Measurements from ENCODE around the gene FKBP4. TPM values are rescaled to one million over a fixed set of nuclear protein-coding genes. Genes with fewer than 3 reads are reported as not detected.

Gene FKBP4
- total RNA-seq, 2 donors from 2014 or later, result 63.1 to 274 TPM

DNA sequence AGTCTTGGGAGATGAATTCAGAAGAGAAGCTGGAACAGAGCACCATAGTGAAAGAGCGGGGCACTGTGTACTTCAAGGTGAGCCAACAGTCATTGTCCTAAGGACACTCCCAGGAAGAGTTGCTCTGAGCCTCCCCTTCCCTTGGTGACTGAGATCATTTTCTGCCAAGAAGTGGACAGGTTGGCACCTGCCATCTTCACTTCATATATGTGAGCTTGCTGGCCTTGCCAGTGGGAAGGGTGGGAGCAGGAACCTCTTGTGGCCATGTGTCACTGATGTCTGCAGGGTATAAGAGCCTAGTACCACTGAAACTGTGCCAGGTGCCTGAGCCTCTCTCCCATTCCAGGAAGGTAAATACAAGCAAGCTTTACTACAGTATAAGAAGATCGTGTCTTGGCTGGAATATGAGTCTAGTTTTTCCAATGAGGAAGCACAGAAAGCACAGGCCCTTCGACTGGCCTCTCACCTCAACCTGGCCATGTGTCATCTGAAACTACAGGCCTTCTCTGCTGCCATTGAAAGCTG is 5.3 kb downstream of the FKBP4 start:
- H3K4me1 ChIP-seq, result peaks cover 8% of the 10 kb centered on the region
- peaks cover 36% of the 10 kb centered on the region for H3K36me3 ChIP-seq
- no peaks in the 10 kb centered on the region for H3K9me3 ChIP-seq
- H3K27me3 ChIP-seq, result no peaks in the 10 kb centered on the region
- TF ChIP-seq, protein P1, sequence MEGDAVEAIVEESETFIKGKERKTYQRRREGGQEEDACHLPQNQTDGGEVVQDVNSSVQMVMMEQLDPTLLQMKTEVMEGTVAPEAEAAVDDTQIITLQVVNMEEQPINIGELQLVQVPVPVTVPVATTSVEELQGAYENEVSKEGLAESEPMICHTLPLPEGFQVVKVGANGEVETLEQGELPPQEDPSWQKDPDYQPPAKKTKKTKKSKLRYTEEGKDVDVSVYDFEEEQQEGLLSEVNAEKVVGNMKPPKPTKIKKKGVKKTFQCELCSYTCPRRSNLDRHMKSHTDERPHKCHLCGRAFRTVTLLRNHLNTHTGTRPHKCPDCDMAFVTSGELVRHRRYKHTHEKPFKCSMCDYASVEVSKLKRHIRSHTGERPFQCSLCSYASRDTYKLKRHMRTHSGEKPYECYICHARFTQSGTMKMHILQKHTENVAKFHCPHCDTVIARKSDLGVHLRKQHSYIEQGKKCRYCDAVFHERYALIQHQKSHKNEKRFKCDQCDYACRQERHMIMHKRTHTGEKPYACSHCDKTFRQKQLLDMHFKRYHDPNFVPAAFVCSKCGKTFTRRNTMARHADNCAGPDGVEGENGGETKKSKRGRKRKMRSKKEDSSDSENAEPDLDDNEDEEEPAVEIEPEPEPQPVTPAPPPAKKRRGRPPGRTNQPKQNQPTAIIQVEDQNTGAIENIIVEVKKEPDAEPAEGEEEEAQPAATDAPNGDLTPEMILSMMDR (IDR thresholded peaks at IDR 0.05), result no peak
- H3K27ac ChIP-seq, result no peak overlapping the region
- no peak for DNase-seq
- H3K4me3 ChIP-seq, result no peak overlapping the region
- intact Hi-C loops (cut with DNase I), result no loop called here
- H3K9ac ChIP-seq (ENCODE audit: low read depth in 2 of 2, low read length in 2 of 2), result no peak overlapping the region

DNA sequence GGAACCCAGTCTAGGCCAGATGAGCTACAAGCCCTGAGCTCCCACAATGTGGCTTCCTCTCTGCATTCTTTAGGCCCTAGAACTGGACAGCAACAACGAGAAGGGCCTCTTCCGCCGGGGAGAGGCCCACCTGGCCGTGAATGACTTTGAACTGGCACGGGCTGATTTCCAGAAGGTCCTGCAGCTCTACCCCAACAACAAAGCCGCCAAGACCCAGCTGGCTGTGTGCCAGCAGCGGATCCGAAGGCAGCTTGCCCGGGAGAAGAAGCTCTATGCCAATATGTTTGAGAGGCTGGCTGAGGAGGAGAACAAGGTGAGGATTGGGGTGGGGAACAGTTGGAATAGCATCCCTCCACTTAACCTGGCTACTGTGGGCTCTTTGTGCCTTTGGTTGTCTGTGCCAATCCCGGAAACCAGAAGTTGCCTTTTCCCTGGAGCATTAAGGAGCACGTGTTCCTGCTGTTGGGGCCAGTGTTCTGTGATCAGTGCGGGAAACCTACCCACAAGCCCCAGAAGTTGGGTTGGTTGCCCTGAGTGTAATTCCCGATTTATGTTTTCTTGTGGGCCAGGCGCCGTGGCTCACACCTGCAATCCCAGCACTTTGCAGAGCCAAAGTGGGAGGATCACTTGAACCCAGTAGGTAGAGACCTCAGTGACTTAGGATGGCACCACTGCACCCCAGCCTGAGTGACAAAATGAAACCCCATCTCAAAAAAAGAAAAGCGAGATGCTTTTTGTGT is 6.4 kb downstream of the FKBP4 start:
- H3K4me3 ChIP-seq, result no peak overlapping the region
- H3K9me3 ChIP-seq, result no peaks in the 10 kb centered on the region
- H3K9ac ChIP-seq (ENCODE audit: low read depth in 2 of 2, low read length in 2 of 2), result no peak overlapping the region
- peaks cover 36% of the 10 kb centered on the region for H3K36me3 ChIP-seq
- no peak for DNase-seq
- TF ChIP-seq, protein P1 (IDR thresholded peaks at IDR 0.05), result no peak
- H3K27ac ChIP-seq, result no peak overlapping the region
- intact Hi-C loops (cut with DNase I), result no loop called here
- no peaks in the 10 kb centered on the region for H3K27me3 ChIP-seq
- H3K4me1 ChIP-seq, result peaks cover 8% of the 10 kb centered on the region

DNA sequence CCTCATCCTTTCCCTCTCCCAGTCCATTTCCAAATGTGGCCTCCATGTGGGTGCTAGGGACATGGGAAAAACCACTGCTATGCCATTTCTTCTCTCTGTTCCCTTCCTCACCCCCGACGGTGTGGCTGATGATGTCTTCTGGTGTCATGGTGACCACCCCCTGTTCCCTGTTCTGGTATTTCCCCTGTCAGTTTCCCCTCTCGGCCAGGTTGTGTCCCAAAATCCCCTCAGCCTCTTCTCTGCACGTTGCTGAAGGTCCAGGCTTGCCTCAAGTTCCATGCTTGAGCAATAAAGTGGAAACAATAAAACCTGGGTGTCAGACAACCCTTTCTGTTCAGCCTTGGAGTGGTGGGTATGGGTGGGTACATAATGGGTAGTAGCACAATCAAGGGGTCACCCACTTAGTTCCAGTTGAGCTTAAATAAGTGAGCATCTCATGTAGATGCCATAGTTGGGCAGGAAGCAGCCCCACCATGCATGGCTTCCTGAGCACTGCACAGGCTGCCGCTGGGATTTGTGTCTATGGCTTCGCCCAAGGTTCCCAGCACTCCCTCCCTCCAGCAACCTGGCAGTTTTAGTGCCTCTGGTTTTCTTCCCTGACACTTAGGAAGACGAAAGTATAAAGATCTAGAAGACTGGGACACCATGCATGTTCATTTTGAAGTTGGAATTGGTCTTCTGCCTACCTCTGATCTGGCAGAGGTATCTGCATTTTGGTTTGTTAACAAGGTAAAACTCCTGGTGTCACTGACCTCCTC is 9.0 kb downstream of the FKBP4 start:
- no peaks in the 10 kb centered on the region for H3K27me3 ChIP-seq
- no peak overlapping the region for H3K27ac ChIP-seq
- DNase-seq, result no peak
- TF ChIP-seq, protein P1 (IDR thresholded peaks at IDR 0.05), result no peak
- H3K36me3 ChIP-seq, result peaks cover 32% of the 10 kb centered on the region
- no peaks in the 10 kb centered on the region for H3K9me3 ChIP-seq
- H3K9ac ChIP-seq (ENCODE audit: low read depth in 2 of 2, low read length in 2 of 2), result no peak overlapping the region
- no peaks in the 10 kb centered on the region for H3K4me1 ChIP-seq
- intact Hi-C loops (cut with DNase I), result no loop called here
- H3K4me3 ChIP-seq, result no peak overlapping the region

DNA sequence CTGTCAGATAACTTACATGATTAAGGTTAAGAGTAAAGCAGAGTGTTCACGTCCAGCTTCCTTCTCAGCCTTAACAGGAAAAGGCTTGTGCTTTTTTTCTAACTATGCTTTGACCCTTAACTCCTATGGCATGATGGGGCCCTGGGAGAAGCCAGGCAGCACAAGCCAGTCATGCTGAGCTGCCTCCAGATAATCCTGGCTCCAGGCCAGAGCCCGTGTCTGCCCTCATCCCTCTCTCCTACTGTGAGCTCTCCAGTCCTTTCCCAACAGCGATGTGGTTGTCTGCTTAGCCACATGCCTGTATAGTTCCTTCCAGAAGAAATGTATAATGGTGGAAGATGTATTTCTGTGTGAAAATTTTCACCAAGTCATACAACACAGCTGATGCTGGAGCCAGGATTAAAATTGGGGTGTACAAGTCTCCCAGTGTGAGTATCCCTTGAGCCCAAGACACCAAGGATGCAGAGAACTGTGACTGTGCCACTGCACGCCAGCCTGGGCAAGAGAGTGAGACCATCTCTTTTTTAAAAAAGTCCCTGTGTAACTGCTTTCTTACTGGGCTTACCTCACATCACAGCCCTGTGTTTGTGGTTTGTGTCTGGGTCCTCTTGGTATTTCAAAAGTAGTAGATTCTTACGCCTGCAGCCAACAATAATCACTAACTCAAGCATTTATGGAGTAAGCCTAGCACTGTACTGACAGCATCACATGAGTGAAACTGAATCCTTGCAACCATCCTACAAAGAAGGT is 9.8 kb downstream of the FKBP4 start:
- Histone ChIP-seq H3K4me3 (no peak overlapping the region), H3K27me3 (no peaks in the 10 kb centered on the region), H3K9me3 (no peaks in the 10 kb centered on the region), H3K9ac (ENCODE audit: low read depth in 2 of 2, low read length in 2 of 2) (no peak overlapping the region), H3K27ac (no peak overlapping the region), H3K36me3 (peaks cover 25% of the 10 kb centered on the region), H3K4me1 (no peaks in the 10 kb centered on the region)
- intact Hi-C loops (cut with DNase I), result no loop called here
- TF ChIP-seq, protein P1 (IDR thresholded peaks at IDR 0.05), result no peak
- DNase-seq, result no peak

DNA sequence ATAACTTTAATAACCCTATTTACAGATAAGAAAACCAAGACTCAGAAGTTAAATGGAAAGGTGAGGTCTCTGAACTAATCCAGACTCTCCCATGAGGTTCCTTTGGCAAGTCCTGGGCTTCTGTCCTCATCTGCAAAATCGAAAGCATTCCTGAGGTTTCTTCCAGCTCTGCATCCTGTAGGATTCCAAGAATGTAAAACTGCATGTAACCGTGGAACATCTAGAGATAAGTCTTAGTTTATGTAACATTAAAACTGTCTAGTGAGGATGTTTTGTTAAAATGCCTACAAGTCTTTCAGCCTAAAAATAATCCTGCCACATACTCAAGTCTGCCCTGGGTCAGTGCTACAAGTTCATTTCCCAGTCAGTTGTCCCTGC is 10.4 kb downstream of the FKBP4 start:
- no peaks in the 10 kb centered on the region for H3K4me1 ChIP-seq
- no peaks in the 10 kb centered on the region for H3K9me3 ChIP-seq
- H3K9ac ChIP-seq (ENCODE audit: low read depth in 2 of 2, low read length in 2 of 2), result no peak overlapping the region
- no peaks in the 10 kb centered on the region for H3K27me3 ChIP-seq
- no peak overlapping the region for H3K4me3 ChIP-seq
- no peak overlapping the region for H3K27ac ChIP-seq
- peaks cover 19% of the 10 kb centered on the region for H3K36me3 ChIP-seq
- TF ChIP-seq, protein P1 (IDR thresholded peaks at IDR 0.05), result no peak
- DNase-seq, result no peak
- intact Hi-C loops (cut with DNase I), result no loop called here
